IPS-NIHi11 (cell line): ENCODE data around the gene ARHGEF28.
A peak's percentile ranks its signal among the peaks of the same experiment; 100 is the strongest.

Experiments used
- DNase-seq: peaks from one replicate; pipeline ENCODE4 v3.0.0; 2012; ENCODE audit warnings: mixed read lengths, low spot score

ARHGEF28 gene

DNA sequence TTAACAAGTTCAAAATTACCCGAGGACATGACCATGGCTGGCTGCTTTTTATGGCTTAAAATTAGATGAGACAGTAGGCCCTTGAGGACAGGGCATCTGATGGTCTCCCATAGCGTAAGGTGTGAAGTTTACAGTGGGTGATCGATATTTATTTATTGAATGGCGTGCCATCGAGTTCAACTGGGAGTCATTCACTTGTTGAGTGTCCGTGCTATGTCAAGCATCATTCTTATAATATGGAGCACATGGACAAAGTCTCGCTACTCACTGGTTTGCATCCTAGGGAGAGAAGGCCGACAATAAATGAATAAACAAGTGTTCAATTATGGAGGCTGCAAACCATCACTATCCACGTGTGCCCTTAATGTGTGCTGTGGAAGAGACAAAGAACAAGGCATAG, 277.2 kb downstream of the ARHGEF28 start:
- DNase-seq, result no peak

DNA sequence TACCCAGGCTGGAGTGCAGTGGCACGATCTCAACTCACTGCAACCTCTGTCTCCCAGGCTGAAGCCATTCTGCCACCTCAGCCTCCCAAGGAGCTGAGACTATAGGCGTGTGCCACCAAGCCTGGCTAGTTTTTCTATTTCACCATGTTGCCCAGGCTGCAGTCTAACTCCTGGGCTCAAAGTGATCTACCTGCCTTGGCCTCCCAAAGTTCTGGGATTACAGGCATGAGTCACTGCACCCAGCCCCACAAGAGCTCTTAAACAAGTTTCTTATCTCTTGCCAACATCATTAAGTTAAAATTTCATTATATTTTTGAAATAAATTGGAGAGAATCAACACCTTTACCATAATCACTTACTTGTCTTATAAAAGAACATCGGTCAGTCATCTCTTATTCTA, 280.3 kb downstream of the ARHGEF28 start:
- no peak for DNase-seq

DNA sequence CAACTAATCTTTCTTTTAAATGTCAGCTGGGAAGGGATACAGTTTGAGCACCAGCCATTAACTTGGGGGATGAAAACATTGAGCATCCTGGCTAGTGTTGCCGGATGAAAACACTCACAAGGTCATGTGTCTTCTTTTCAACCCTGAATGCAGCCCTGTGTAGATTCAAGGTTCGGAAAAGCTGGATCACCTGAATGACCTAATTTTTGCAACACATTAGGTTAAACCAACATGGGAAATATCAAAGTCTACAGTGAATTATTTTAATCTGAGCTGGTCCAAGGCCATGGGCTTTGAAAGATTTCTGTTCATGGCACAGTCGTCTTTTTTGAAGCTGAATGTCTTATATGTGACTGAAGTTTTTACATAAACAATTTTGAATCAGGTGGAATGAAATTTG, 281.2 kb downstream of the ARHGEF28 start:
- no peak for DNase-seq

DNA sequence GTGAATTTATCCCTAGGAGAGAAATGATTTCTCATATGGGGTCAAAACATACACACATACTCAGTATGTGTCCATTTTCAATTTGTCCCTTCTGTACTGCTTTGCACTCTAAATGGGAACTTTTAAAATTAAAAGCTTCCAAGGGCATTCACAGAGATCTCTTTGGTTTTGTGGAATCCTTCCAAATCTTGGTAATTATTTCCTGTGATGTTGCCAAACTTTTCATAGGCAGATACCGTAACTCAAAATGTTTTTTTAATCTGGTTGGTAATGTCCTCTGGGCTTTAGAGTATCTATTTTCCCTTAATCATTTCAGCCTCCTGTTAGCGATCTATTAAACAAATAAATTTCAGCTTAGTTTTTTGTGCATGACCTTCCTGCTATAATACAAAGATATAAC, 282.4 kb downstream of the ARHGEF28 start:
- DNase-seq, result no peak

DNA sequence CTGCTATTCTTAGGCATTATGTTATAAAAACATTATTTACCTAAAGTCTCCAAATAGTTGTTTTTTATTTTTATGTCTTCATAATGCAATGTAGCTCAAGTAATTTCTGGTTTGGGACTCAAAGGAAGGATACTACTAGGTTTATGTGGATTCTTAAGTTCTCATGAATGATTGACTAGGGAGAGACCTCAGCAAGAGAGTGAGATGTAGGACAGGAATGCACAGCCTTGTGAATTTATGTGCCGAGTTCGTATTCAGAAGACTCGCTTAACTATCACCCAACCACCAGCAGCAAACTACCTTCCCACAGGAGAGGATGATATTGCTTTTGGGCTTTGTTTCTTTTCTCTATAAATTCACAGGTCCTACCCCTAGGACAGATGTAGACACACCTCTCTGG, 282.9 kb downstream of the ARHGEF28 start:
- no peak for DNase-seq

DNA sequence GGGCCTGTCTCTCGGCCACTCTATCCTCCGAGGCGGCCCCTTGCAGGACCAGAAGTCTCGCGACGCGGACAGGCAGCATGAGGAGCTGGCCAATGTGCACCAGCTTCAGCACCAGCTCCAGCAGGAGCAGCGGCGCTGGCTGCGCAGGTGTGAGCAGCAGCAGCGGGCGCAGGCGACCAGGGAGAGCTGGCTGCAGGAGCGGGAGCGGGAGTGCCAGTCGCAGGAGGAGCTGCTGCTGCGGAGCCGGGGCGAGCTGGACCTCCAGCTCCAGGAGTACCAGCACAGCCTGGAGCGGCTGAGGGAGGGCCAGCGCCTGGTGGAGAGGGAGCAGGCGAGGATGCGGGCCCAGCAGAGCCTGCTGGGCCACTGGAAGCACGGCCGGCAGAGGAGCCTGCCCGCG, 283.5 kb downstream of the ARHGEF28 start:
- no peak for DNase-seq

DNA sequence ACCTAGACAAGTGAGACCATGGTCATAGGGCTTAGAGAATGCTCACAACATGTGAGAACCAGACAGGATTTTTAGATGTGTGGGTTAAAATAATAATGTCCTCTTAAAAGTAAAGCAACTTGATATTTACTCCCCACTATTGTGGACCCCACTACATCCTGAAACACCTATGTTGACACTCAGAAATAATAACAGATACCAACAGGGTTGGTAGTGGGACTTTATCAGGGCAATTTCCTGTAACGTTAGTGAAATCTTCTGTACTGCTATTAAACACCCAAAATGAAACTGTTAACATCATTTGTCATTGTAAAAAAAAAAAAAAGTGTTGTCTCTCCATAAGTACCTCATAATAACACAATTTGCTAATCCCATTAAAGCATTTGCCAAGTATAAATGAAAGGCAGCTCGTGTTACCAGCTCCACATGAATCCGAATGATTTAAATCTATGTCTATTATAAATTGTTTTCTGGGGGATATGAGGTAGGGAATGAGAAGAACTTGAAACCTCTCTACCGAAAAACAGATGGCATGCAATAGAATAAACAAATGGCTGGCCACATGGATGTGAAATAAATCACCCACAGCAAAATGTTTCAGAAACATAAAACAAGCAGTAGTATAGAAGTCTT, 285.9 kb downstream of the ARHGEF28 start:
- DNase-seq, result no peak

DNA sequence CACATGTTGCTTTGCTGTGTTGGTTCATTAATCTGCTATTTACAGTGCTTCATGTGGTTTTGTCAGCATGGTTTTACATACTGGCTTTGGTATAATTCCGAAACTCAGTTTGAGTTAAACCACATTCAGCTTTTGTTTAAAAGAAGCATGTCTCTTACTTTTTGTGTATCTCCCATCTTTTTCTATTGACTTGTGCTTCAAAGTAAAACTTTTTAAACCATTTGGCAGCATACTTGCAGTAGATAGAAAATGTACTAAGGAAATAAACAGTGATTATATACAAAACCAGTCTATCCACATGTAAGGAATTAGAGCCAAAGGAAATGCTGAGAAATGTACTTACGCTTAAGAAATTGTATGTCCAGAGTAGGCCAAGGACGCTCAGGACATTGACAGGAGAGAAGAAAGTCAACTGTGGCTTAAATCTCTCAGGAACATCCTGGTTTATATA, 286.9 kb downstream of the ARHGEF28 start:
- DNase-seq, result no peak

DNA sequence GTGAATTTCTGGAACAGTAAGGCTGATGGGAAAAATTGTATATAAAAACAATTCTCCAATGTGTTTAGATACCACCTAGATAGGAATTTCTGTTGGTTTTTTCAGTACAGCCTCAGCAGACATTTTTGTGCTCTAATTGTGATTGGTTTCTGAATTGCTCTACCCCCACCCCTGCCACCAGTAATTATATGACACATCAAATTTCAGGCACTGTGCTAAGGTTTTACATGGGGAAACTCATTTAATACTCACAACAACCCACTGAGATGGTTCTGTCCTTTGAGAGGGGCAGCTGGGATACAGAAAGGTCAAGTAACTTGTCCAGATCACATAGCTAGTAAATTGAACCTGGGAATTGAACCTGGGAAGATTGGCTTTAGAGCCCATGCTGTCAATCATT, 288.0 kb downstream of the ARHGEF28 start:
- no peak for DNase-seq

DNA sequence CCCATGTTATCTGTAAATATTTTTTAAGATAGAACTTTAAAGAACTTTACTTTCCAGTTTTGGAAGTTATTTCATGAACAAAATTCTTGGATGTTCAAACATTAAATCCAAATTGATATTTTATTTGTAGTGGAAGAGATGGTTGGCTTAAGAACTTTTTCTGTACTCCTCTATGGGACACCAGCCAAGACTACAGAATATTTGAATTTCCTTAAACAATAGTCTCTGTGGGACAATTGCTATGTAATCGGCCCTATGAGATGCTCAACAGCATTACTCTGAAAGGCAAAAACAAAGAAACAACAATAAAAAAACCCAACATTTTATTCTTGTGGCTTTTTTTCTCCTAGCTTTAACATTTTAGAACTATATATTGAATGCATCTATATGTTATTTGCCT, 289.3 kb downstream of the ARHGEF28 start:
- no peak for DNase-seq

DNA sequence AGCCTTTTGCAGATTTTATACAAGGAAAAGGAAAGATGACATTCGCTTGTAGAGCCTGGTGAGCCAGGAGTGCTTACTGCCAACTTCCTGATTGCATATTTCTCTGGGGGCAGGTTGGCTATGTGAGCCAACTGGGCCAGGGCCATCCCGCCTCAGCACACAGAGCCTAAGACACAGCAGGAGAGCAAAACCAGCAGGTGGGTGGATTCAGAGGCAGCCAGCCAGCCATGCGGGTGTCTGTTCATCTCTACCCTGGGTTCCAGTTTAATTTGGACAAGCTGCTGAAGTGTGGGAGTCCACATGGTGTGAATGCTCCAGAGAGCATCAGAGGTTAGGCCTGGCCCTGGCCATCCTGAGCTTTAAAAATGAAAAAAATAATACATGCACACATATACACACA, 291.4 kb downstream of the ARHGEF28 start:
- peak; percentile 40 for DNase-seq

DNA sequence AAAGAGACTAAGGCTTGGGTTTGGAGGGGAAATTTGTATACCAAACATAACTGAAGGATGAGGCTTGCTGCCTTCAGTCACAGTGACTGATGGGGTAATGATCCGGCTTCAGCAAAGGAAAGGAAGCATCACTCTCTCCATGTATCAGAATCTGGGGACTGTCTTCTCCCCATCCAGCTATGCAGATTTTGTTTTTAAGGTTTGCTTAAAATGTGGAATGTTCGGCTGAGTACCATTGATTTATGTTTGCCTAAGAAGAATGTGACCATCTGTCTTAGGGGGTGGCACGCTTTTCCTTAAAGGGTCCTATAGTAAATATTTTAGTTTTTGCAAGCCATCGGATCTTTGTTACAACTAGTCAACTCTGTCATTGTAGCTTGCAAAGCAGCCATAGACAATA, 291.9 kb downstream of the ARHGEF28 start:
- DNase-seq, result no peak

DNA sequence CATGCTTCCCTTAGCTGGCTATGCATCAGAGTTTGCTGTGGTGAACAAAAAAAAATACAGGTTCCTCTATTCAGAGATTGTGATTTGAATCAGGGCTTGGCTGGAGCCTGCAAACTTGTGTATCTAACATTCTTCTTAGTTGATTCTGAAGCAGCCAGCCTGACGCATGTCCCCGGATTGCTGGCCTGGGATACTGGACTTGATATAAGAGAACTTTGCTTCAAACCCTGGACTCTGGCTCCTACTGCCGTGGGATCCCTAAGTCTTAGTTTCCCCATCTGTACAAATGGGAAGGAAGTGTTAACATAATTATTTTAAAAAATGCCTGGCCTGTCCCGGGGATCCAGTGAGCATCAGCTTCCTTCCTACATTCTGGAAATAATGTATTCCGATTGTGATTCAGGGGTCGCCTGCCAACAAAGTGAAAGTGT, 292.8 kb downstream of the ARHGEF28 start:
- DNase-seq, result no peak

DNA sequence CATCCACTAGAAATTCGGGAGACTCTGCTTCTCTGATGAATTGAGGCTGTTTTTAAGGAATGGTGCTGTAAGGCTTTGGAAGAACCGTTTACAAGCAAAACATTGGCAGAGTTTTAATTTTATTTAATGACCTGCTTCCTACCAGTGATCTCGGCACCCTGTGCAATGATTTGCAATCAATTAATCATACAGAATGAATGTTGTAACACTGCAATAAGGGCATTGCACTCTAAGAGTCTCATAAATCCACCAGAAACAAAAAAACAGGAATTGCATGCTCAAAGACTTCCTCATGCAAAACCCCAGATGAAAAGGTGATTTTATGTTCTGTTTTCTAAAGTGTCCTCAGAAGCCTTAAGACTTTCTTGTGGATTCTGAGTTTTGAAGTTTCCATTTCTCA, 295.7 kb downstream of the ARHGEF28 start:
- no peak for DNase-seq

DNA sequence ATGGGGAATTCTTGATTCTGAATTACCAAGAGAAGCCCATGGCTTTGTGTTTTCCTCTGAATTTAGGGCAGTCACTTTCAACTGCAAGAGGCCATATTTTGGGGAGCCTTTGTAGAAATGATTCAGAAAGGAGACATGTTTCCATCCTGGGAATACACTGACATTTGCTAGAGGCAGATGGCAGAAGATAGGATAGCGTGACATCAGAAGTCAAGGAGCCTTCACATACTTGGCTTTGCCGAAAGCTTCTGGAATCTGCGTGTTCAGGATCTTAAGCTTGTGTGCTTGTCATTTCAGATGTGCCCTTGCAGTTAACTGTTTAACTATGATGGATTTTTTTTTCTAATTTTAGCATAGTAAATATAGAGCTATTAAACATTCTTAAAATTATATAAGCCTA, 296.2 kb downstream of the ARHGEF28 start:
- DNase-seq, result no peak

DNA sequence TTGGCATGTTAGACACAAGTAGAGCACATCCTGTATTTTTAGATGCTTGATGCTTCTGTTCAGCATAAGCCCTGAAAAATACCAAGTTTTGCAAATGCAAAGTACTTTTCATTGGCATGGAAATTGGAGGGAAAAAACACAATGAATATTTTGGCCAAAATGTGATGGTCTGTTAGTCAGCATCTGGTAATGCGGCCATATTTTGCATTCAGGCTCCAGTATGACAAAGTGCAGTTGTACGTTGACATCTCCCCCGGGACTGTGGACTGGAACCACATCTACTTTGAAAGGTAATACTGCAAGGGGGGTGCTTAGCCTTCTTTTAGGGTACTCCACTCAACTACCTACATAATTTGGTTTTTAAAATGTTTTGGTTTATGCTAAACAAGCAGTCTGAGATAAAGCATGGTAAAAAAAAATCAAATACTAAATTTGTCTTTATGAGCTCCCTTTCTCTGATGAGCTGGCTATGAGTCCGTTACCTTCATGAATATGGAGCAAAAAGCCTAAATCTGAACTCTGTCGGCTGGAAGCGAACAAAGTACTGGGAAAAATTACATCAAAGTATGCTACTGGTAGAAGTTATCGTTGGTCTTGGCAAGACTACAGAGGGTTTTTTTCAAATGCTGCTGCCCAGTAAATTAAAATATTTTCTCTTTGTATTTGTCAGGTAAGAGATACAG, 297.0 kb downstream of the ARHGEF28 start:
- DNase-seq, result no peak

DNA sequence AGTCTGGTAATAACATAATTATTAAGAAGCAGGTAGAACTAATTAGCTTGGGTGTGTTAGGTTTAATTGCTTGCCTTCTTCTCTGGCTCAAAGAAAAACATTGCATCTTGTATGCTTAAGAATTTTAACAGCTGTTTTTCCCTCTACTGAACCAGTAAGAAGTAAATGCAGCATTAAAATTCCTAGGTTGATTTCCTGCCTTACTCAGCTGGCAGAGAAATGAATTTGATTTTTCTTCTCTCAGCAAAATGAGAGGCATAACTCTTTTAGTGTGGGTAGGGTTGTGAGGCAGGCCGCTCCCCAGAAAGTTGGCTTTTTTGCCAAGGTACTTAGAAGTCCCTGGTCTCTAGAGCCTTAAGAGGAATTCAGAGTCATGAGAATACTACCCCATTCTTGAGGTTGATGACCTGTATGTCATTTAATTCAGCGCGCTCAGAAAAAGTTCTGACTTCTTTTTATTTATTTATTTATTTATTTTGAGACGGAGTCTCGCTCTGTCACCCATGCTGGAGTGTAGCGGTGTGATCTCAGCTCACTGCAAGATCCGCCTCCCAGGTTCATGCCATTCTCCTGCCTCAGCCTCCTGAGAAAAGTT, 302.6 kb downstream of the ARHGEF28 start:
- no peak for DNase-seq

DNA sequence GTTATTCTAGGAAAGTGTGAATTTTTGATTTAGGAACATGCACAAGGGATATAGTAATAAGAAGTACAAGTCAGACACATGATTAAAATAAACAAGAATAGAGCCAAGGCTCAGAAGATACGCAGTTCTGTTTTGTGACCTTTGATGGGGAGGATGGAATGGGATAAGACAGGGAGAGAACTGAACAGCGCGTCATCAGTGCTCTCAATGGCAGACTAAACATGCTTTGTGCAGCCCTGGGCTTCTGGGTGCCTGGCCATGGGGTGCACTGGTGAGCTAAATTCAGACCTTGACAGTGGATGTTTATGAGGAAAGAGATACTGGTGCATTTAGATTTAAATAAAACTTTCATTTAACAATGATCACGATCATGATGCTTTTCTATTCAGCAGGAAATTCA, 309.7 kb downstream of the ARHGEF28 start:
- DNase-seq, result no peak

DNA sequence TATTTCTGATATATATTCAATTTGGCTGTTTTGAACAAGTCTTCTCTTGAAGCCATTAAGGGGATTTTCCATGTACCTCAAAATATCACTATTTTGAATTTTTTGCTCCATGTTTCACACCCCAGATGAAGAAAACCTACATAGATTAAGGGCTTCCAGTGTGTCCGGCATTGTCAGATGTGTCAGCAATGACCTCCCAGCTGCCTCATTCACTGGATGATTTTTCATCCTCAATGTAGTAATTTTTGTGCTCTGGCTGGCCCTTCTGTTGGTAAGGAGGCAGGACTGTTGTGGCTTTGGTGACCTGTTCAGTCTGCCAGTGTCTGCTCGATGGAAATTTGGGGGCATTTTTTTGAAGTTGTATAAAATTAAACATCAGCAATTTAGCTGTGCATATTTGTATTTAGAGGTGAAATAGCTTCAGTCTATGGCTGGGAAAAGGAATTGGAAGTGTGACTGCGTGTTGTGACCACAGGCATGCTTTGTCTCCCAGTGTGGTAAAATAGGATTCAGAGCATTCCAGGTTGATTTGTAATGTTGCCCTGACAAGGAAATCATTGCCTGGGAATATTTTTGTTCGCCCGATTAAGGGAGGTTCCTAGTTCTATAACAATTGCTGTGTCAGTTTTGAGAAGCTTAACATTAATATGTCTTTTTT, 312.4 kb downstream of the ARHGEF28 start:
- no peak for DNase-seq

DNA sequence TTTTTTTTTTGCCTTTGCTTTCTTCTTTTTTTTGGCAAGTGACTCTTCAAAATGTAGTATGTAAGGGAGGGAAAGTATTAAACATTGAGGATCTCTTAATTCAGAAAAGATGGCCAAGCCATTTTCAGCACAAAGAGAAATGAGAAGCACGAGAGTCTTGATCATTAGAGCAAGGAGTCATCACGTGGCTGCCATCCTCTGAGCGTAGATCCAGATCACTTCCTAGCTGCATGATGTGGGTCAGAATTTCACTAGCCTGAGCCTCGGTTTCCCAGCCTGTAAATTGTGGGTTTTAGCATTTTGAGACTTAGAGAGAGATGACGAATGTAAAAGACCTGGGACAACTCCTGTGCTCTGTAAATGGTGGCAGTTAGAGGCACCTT, 312.9 kb downstream of the ARHGEF28 start:
- no peak for DNase-seq

DNA sequence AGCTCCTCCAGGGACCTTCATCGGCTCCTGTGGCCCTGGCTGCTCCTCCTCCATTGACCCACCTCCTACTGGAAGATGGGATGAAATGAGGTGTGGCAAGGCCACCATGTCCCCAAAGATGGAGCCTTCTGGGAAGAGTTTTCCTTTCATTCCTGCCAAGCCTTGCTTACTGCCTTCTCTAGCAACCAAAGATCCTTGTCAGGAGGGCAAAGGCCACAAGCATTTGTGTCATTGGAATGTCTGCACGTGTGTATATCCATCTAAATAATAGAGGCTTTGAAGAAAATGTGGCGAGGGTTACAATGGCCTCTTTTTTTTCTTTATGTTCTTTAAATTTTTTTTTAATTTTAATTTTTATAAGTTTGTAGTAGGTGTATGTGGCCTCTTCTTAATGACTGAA, 313.6 kb downstream of the ARHGEF28 start:
- DNase-seq, result no peak

DNA sequence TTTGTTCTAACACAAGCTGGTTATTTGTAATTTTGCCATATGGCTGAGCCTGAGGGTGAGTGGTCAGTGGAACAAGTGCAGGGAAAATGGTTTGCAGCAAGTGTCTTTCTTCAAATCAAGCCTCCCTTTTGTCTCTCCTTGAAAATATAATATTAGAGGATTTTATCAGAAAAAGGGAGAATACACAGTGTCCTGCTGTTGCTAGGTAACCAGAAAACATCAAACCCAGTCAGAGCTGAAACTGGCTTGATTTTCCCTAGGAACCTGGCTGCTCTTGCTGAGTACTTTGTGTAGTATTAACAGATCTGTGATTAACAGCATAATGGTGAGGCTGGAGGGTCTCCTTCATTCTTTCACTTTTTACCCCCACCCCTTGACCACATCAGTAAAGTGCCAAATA, 314.0 kb downstream of the ARHGEF28 start:
- DNase-seq, result no peak

DNA sequence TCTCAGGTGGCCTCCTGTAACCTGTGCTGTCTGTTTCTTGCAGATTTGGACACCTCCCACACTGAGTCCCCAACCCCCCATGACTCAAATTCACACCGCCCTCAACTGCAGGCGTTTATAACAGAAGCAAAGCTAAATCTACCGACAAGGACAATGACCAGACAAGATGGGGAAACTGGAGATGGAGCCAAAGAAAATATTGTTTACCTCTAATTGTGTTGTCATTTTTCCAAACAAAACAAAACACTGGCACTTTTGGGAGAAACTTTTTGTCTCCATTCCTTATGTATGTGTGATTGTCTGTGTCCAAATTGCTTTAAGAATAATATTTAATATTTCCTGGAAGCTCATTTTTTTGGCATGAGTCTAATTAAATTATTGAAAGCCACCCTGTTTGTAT, 314.8 kb downstream of the ARHGEF28 start:
- DNase-seq, result no peak
